Measurements from ENCODE around the gene FAM107B. TPM values are rescaled to one million over a fixed set of nuclear protein-coding genes. Genes with fewer than 3 reads are reported as not detected.

Gene FAM107B
- total RNA-seq, 5 donors from 2014 or later (not counting 1 experiment from before 2014, with no cell fraction given): 175 to 298 (median 214) TPM

DNA sequence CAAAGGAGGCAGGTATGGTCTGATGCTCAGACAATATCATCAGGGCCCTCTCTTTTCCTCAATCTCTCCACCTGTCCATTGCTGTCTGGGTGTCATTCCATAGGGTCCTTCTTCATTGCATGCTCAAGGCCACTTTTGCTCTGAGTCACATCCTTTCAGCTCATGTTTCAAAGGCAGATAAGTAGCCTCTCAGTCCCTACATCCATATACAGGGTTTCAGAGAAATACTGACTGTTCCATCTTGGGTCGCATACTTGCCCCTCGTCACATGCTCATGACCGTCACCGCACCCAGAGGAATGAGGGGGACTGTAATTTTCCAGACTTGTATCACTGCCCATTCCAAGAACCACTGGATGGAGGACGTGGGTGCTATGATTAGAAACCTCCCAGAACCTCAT, 93.4 kb downstream of the FAM107B start:
- ATAC-seq (replicated peaks in 1 of 4) (no peak), DNase-seq (no peak)
- Histone ChIP-seq H3K4me3 (ENCODE audit: control insufficient read depth in 1 of 2, extremely low read depth in 1 of 2, low read length in 1 of 2) (no peak overlapping the region), H3K36me3 (ENCODE audit: control insufficient read depth in 2 of 2, extremely low read depth in 1 of 2, insufficient read depth in 1 of 2, low read length in 1 of 2) (no peaks in the 10 kb centered on the region), H3K27me3 (replicated peaks in 1 of 2; ENCODE audit: control insufficient read depth in 2 of 2, extremely low read depth in 1 of 2, insufficient read depth in 2 of 2, low read length in 1 of 2) (no peaks in the 10 kb centered on the region), H3K9me3 (no peaks in the 10 kb centered on the region), H3K4me1 (ENCODE audit: control insufficient read depth in 1 of 2, extremely low read depth in 1 of 2, insufficient read depth in 2 of 2, low read length in 2 of 2) (no peaks in the 10 kb centered on the region), H3K27ac (ENCODE audit: low read length) (no peak overlapping the region)
- H3K27me3 Mint-ChIP-seq: no peaks in the 10 kb centered on the region
- H3K27ac Mint-ChIP-seq: no peak overlapping the region
- H3K4me3 Mint-ChIP-seq: no peak overlapping the region
- CTCF ChIA-PET: no interaction called here
- no peaks in the 10 kb centered on the region for H3K36me3 Mint-ChIP-seq
- peaks cover 0 to 3% (median 0%) of the 10 kb centered on the region in 3 donors for H3K9me3 Mint-ChIP-seq
- POLR2A ChIA-PET: no interaction called here
- no CpG with 5 or more reads among the region's 5 CpGs for WGBS (ENCODE audit: insufficient coverage)
- H3K4me1 Mint-ChIP-seq: peaks cover 2 to 15% (median 10%) of the 10 kb centered on the region in 3 donors

DNA sequence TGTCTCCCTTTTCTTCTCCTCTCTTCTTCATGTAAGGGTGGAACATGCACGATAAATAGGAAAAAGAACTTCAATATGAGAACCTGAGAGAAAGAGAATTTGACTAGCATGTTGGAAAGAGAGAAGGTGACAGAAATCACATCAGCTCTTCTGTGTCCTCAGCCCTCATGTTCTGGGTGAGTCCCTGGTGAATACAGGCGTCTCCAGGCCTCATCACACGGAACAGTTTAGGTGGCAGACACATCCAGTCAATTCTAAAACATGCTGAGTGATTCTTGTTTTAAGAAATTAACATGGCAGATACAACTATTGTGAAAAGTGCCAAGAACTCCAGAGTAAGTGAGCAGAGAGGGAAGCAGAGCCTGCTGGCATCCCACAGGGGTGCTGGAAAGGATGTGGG, 96.1 kb downstream of the FAM107B start:
- H3K27ac ChIP-seq (ENCODE audit: low read length): no peak overlapping the region
- Mint-ChIP-seq H3K9me3 (no peaks in the 10 kb centered on the region), H3K4me3 (no peak overlapping the region), H3K36me3 (no peaks in the 10 kb centered on the region), H3K27ac (no peak overlapping the region), H3K27me3 (no peaks in the 10 kb centered on the region), H3K4me1 (peaks cover 2 to 10% (median 8%) of the 10 kb centered on the region in 3 donors)
- no peaks in the 10 kb centered on the region for H3K9me3 ChIP-seq
- CTCF ChIA-PET: no interaction called here
- POLR2A ChIA-PET: no interaction called here
- 100% methylated on average over 1 of the region's 3 CpGs for WGBS (ENCODE audit: insufficient coverage)
- H3K36me3 ChIP-seq (ENCODE audit: control insufficient read depth in 2 of 2, extremely low read depth in 1 of 2, insufficient read depth in 1 of 2, low read length in 1 of 2): no peaks in the 10 kb centered on the region
- H3K4me1 ChIP-seq (ENCODE audit: control insufficient read depth in 1 of 2, extremely low read depth in 1 of 2, insufficient read depth in 2 of 2, low read length in 2 of 2): no peaks in the 10 kb centered on the region
- H3K27me3 ChIP-seq (replicated peaks in 1 of 2; ENCODE audit: control insufficient read depth in 2 of 2, extremely low read depth in 1 of 2, insufficient read depth in 2 of 2, low read length in 1 of 2): no peaks in the 10 kb centered on the region
- no peak for ATAC-seq (replicated peaks in 1 of 4)
- no peak overlapping the region for H3K4me3 ChIP-seq (ENCODE audit: control insufficient read depth in 1 of 2, extremely low read depth in 1 of 2, low read length in 1 of 2)
- DNase-seq: no peak

DNA sequence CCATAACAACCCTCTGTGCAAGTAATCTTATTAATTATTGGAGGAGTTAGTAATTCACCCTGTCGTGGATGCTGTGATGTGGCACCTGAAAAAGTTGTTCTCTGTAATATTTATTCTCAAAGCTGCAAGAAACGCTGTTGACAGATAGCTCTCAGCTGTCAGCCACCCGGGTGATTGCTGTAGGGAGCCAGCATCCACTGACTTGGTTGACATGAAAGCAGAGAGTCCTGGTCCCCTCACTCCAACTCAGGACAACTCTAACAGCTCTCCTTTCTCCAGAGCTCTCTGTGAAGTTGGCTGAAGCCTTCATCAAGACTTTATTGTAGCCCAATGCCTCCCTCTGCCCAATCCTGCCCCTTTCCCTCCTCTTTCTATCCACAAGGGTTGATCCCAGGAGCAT, 98.0 kb downstream of the FAM107B start:
- Histone ChIP-seq H3K4me1 (ENCODE audit: control insufficient read depth in 1 of 2, extremely low read depth in 1 of 2, insufficient read depth in 2 of 2, low read length in 2 of 2) (no peaks in the 10 kb centered on the region), H3K4me3 (ENCODE audit: control insufficient read depth in 1 of 2, extremely low read depth in 1 of 2, low read length in 1 of 2) (no peak overlapping the region), H3K36me3 (ENCODE audit: control insufficient read depth in 2 of 2, extremely low read depth in 1 of 2, insufficient read depth in 1 of 2, low read length in 1 of 2) (no peaks in the 10 kb centered on the region), H3K27ac (ENCODE audit: low read length) (no peak overlapping the region), H3K9me3 (no peaks in the 10 kb centered on the region), H3K27me3 (replicated peaks in 1 of 2; ENCODE audit: control insufficient read depth in 2 of 2, extremely low read depth in 1 of 2, insufficient read depth in 2 of 2, low read length in 1 of 2) (no peaks in the 10 kb centered on the region)
- Mint-ChIP-seq H3K9me3 (no peaks in the 10 kb centered on the region), H3K36me3 (no peaks in the 10 kb centered on the region), H3K27me3 (no peaks in the 10 kb centered on the region), H3K27ac (no peak overlapping the region), H3K4me1 (peaks cover 0 to 15% (median 5%) of the 10 kb centered on the region in 3 donors), H3K4me3 (no peak overlapping the region)
- DNase-seq: no peak
- ChIA-PET CTCF (no interaction called here), POLR2A (no interaction called here)
- 100% methylated on average over 2 of the region's 3 CpGs for WGBS (ENCODE audit: insufficient coverage)
- ATAC-seq (replicated peaks in 1 of 4): no peak

DNA sequence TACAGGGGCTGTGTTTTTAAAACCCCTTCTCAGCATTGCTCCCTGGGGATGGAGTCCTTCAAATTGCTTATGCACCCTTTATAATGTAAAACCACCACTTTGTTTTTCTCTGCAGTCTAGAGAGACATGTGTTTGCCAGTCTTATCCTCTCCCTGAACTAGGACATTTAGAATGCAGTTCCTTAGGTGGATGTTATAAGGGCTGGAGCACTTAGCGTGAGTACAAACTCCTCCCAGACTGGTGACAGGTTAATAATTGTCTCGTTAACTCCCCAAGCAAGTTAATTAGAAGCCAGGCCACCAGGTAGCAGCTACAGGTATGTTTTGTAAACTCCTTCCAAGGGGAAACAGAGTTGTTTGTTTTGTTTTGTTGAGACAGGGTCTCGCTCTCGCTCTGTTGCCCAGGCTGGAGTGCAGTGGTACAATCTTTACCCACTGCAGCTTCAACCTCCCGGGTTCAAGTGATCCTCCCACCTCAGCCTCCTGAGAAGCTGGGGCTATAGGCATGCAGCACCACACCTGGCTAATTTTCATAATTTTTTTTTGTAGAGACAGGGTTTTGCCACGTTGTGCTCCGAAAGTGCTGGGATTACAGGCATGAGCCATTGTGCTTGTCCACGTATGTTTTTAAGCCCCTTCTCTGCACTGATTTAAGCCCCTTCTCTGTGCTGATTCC, 100.2 kb downstream of the FAM107B start:
- ChIA-PET CTCF (no interaction called here), POLR2A (no interaction called here)
- Histone ChIP-seq H3K27ac (ENCODE audit: low read length) (no peak overlapping the region), H3K27me3 (replicated peaks in 1 of 2; ENCODE audit: control insufficient read depth in 2 of 2, extremely low read depth in 1 of 2, insufficient read depth in 2 of 2, low read length in 1 of 2) (no peaks in the 10 kb centered on the region), H3K4me1 (ENCODE audit: control insufficient read depth in 1 of 2, extremely low read depth in 1 of 2, insufficient read depth in 2 of 2, low read length in 2 of 2) (no peaks in the 10 kb centered on the region), H3K9me3 (no peaks in the 10 kb centered on the region), H3K36me3 (ENCODE audit: control insufficient read depth in 2 of 2, extremely low read depth in 1 of 2, insufficient read depth in 1 of 2, low read length in 1 of 2) (no peaks in the 10 kb centered on the region), H3K4me3 (ENCODE audit: control insufficient read depth in 1 of 2, extremely low read depth in 1 of 2, low read length in 1 of 2) (no peak overlapping the region)
- 100% methylated on average over 3 of the region's 8 CpGs for WGBS (ENCODE audit: insufficient coverage)
- H3K27me3 Mint-ChIP-seq: no peaks in the 10 kb centered on the region
- ATAC-seq (replicated peaks in 1 of 4) (no peak), DNase-seq (no peak)
- H3K4me1 Mint-ChIP-seq: peaks cover 3 to 19% (median 10%) of the 10 kb centered on the region in 3 donors
- no peak overlapping the region for H3K4me3 Mint-ChIP-seq
- H3K9me3 Mint-ChIP-seq: no peaks in the 10 kb centered on the region
- no peaks in the 10 kb centered on the region for H3K36me3 Mint-ChIP-seq
- no peak overlapping the region for H3K27ac Mint-ChIP-seq

DNA sequence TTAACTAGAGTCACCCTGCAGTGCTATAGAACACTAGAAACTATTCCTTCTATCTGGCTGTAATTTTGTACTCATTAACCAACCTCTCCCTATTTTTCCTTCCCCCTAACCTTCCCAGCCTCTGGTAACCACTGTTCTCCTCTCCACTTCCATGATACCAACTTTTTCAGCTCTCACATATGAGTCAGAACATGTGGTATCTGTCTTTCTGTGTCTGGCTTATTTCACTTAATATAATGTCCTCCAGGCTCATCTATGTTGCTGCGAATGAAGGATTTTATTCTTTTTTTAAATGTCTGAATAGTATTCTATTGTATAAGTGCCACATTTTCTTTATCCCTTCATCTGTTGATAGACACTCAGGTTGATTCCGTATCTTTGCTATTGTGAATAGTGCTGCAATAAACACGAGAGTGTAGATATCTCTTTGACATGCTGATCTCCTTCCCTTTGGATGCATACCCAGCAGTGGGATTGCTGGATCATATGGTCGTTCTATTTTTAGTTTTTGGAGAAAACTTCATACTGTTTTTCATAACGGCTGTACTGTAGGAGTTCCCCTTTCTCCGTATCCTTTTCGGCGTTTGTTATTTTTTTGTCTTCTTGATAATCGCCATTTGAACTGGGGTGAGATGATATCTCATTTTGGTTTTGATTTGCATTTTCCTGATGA, 101.4 kb downstream of the FAM107B start:
- Mint-ChIP-seq H3K27me3 (no peaks in the 10 kb centered on the region), H3K9me3 (no peaks in the 10 kb centered on the region), H3K4me3 (no peak overlapping the region), H3K36me3 (no peaks in the 10 kb centered on the region), H3K27ac (no peak overlapping the region), H3K4me1 (peaks cover 8 to 27% (median 11%) of the 10 kb centered on the region in 3 donors)
- H3K27ac ChIP-seq (ENCODE audit: low read length): no peak overlapping the region
- no peak overlapping the region for H3K4me3 ChIP-seq (ENCODE audit: control insufficient read depth in 1 of 2, extremely low read depth in 1 of 2, low read length in 1 of 2)
- 89% methylated on average over 3 of the region's 9 CpGs for WGBS (ENCODE audit: insufficient coverage)
- ChIA-PET POLR2A (interaction anchor here in 1 of 2 donors (0.6 kb wide), 1 partner anchor 150 kb away, joined by 3 read pairs; no protein-coding TSS in a partner anchor), CTCF (no interaction called here)
- DNase-seq (no peak), ATAC-seq (replicated peaks in 1 of 4) (no peak)
- H3K9me3 ChIP-seq: no peaks in the 10 kb centered on the region
- no peaks in the 10 kb centered on the region for H3K36me3 ChIP-seq (ENCODE audit: control insufficient read depth in 2 of 2, extremely low read depth in 1 of 2, insufficient read depth in 1 of 2, low read length in 1 of 2)
- H3K27me3 ChIP-seq (replicated peaks in 1 of 2; ENCODE audit: control insufficient read depth in 2 of 2, extremely low read depth in 1 of 2, insufficient read depth in 2 of 2, low read length in 1 of 2): no peaks in the 10 kb centered on the region
- H3K4me1 ChIP-seq (ENCODE audit: control insufficient read depth in 1 of 2, extremely low read depth in 1 of 2, insufficient read depth in 2 of 2, low read length in 2 of 2): no peaks in the 10 kb centered on the region

DNA sequence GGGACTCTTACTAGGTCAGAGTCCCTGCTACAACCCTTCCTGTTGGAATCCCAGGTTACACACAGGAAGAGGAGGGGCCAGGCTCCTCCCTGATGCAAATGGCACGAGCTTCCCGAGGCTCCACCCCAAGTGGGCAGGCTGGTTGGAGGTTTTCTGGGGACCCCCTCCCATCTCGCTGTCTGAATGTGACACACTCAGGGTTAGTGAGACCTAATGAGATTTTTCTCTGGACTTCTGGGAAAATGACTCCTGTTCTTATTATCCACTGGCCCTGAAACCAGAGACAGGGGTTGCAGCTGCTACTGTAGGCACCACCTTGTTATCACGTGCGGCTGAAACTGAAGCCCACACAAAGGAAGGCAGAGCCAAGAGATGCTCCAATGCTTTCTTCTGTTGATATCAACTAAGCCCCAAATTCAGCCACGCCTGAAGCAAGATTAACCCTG, 103.3 kb downstream of the FAM107B start:
- POLR2A ChIA-PET: interaction anchor here in 1 of 2 donors (0.6 kb wide), 1 partner anchor 93 kb away, joined by 4 read pairs; no protein-coding TSS in a partner anchor
- H3K27ac Mint-ChIP-seq: no peak overlapping the region
- WGBS (ENCODE audit: insufficient coverage): no CpG with 5 or more reads among the region's 6 CpGs

More for the DNA sequence above, 103.3 kb downstream of the FAM107B start:
- Histone ChIP-seq H3K9me3 (no peaks in the 10 kb centered on the region), H3K27me3 (replicated peaks in 1 of 2; ENCODE audit: control insufficient read depth in 2 of 2, extremely low read depth in 1 of 2, insufficient read depth in 2 of 2, low read length in 1 of 2) (no peaks in the 10 kb centered on the region), H3K4me1 (ENCODE audit: control insufficient read depth in 1 of 2, extremely low read depth in 1 of 2, insufficient read depth in 2 of 2, low read length in 2 of 2) (no peaks in the 10 kb centered on the region), H3K4me3 (ENCODE audit: control insufficient read depth in 1 of 2, extremely low read depth in 1 of 2, low read length in 1 of 2) (no peak overlapping the region), H3K27ac (ENCODE audit: low read length) (no peak overlapping the region), H3K36me3 (ENCODE audit: control insufficient read depth in 2 of 2, extremely low read depth in 1 of 2, insufficient read depth in 1 of 2, low read length in 1 of 2) (no peaks in the 10 kb centered on the region)
- CTCF ChIA-PET: no interaction called here
- H3K4me1 Mint-ChIP-seq: peaks cover 11 to 33% (median 19%) of the 10 kb centered on the region in 3 donors
- peaks cover 3% of the 10 kb centered on the region for H3K36me3 Mint-ChIP-seq
- peaks cover 1 to 6% (median 4%) of the 10 kb centered on the region in 3 donors for H3K9me3 Mint-ChIP-seq
- H3K27me3 Mint-ChIP-seq: no peaks in the 10 kb centered on the region
- no peak overlapping the region for H3K4me3 Mint-ChIP-seq
- no peak for ATAC-seq (replicated peaks in 1 of 4)
- DNase-seq: no peak

Measured in T-cell (primary cell).